AG08396 (cell line): ENCODE results near the gene MPDZ.
A peak's percentile ranks its signal among the peaks of the same experiment; 100 is the strongest.

Source experiments
- DNase-seq: peaks from one replicate; pipeline ENCODE4 v3.0.0; 2012; ENCODE audit warnings: low spot score, mixed read lengths

Gene MPDZ

DNA sequence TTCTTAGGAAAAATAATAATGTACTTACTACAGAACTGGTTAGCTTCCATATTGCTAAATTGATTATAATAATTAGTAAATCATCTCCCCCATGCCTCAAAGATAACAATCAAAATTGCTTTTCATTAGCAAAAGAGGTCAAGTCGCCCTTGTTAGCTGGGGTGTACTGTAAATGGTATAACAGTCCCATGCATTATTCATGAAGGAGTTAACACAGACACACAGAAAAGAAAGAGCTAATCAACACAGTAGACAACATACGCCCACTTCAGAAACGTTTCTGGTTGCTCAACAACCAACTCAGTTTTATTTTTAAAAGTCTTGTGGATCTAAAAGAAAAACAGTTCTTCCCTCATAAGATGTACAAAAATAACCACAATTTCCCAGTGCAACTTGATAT, 100.2 kb downstream of the MPDZ start:
- DNase-seq: no peak

DNA sequence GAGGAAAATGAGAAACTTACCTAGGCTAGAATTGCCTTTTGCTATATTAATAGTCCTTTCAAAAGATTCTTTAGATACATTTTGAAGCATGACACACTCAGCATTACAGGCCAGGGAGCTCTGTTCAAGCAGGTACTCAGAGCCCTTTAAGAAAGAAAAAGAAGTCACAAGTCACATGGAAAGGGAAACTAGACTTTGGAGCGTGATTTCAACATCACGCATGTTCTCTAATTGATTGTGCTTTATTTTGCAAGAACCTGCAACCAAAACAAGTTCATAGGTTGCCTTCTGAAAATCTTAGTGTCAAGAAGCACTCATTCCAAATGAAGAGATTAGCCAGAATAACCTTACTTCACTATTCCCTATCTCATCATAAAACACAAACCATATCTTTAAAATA, 103.8 kb downstream of the MPDZ start:
- no peak for DNase-seq

DNA sequence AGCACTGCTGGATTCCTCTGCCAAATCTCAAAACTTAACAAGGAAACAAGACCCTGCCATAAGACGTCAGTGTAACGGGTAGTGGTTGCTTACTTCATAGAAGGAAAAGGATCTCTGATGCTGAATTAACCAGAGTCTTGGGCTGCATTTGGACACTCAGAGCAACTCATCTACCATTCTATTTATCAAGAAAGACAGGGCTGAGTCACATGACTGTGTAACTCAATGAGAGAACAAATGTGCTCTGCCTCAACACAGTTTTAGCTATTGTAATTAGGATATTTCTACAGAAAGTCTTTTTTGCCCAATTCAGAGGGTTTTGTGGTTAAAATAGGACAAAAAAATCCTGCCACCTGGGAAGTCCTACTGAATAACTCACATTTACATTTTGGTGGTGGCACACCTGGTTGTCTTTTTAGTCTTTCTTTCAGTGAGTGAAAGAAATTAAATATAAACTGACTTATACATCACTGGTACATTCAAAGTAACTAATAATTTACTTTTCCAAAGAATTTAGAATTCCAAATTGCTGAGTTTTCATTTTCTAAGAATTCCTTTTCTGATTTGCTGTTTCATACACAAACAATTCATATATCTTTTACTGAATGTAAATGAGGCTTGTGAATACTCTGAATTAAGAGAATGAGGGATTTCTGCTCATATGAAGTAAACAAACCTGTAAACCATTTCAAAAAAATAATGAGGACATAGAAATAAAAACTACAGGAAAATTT, 104.4 kb downstream of the MPDZ start:
- no peak for DNase-seq

- DNase-seq: no peak
Observed at GRCh38 chr9:13173553-13173952, 105.9 kb downstream of the MPDZ start.

GRCh38 chr9:13171261-13171660, 108.2 kb downstream of the MPDZ start:
- DNase-seq: no peak

DNA sequence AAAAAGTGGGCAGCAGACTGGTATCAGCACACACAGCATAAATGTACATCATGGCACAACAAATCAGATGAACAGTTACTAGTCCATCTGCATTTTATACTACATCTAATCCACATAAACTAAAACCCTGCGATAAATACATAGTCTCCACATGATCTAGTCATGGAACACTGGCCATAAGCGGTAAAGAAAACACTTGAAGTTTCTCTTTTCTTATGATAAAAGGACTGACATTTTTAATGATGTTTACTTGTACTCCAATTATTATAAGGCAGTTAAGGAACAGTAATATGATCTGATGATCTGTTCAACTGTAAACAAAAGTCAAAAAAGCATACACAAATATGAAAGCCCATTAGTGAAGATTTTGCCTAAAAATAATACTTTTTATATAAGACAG, 112.5 kb downstream of the MPDZ start:
- no peak for DNase-seq

DNA sequence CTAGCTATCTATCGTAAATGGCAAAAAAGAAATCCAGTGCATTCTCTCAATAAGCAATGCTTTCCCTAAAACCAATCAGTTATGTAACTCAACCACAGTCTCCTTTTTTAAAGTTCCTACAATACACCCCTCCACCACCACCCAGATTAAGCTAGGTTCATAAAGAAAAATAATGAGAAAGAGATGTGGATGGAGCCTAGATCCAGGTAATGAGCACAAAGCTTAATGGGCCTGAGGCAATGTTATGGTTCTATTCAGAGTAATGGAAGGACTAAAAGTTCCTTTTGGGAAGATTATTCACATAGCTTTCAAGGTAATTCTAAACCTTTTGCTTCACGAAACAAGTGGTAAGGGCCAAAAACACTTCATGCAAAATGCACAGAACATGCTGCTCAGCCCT, 113.5 kb downstream of the MPDZ start:
- DNase-seq: no peak

- DNase-seq: no peak
Observed at GRCh38 chr9:13165236-13165945, 114.1 kb downstream of the MPDZ start.

GRCh38 chr9:13163946-13164345, 115.5 kb downstream of the MPDZ start:
- DNase-seq: no peak

- no peak for DNase-seq
Observed at GRCh38 chr9:13163287-13163686, 116.2 kb downstream of the MPDZ start.

DNA sequence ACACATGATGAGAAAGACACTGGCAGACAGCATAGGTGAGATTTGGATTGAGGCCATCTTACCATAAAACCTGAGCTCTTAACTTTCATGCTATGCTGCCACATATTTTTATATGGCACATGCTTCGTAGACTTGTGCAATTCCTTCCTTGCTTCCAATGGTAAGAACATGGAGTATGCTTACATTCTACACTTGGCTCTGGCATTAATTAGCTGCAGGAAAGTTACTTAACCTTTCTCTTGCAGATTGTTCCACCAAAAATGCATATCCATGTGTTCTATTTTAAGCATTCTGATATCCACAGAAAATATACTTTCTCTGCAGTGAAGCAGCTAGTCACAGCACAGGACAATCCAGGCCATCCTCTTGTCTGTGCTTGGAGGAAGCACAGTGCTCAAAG, 119.4 kb downstream of the MPDZ start:
- DNase-seq: no peak

DNA sequence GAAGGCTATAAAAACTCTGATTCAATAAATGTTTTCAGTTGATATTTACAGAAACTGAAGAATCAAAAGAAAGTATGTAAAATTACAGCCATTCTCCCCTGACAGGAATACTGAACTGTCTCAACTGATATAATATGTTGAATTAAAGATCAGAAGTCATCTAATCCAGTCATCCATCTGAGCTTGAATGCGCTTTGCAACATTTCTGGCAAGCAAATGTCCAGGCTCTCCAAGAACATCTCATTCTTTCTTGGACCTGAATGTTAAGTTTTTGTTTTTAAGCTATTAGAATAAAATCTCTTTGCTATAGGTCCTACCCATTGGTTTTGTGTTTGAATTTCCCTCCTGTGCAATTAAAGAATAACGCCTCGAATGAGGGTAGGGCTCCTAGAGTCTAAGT, 120.5 kb downstream of the MPDZ start:
- DNase-seq: no peak

- no peak for DNase-seq
Observed at GRCh38 chr9:13151489-13151888, 128.0 kb downstream of the MPDZ start.

DNA sequence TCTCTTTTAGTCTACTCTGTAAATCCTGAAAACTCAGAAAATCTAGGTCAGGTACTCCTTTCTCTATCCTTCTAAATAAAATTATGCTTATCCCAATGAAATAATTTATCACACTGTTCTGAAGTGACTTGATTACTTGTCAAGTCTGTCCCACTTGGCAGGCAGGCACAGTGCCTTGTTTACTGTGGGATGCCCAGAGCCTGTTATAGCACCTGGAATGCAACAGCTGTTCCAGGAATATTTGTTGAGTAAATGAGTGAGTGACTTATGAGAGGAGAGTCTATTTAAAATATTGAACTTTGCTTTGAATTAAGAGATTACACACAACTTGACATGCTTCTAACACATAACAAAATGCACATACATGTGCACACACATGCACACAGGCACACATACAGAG, 130.0 kb downstream of the MPDZ start:
- no peak for DNase-seq

DNA sequence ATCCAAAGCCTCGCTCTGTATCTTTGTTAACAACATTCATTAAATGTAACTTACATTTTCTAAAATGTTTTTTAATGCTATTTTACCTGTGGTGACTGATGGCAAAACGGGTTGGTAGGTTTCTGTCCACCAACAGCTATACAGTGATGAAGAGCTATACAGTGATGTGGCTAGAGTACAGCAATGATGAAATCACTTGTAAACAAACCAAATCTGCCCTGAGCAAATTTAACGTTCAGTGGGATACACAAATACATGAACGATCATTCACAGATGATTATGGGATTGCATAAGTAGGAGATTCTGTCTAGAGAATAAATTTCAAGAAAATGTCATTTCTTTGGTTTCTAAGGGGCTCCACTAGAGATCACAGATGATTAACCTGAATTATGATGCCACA, 132.7 kb downstream of the MPDZ start:
- no peak for DNase-seq

DNA sequence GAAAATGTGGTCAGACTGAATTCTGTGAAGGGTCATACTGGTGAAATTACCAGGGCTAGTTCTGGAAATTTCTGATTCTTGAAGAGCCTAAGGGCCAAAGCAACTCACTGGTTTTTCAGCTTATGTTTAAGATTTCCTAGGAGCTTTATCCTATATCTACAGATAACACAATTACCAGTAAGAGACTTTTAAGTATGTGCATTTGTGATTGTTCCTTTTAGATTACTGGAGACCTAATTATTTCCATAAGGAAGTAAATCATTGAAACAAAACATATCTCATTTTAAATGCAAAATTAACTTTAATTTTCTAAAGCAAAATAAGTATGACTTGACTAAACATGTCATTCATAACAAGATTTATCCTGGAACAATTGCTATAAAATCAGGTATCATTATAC, 134.2 kb downstream of the MPDZ start:
- DNase-seq: no peak

DNA sequence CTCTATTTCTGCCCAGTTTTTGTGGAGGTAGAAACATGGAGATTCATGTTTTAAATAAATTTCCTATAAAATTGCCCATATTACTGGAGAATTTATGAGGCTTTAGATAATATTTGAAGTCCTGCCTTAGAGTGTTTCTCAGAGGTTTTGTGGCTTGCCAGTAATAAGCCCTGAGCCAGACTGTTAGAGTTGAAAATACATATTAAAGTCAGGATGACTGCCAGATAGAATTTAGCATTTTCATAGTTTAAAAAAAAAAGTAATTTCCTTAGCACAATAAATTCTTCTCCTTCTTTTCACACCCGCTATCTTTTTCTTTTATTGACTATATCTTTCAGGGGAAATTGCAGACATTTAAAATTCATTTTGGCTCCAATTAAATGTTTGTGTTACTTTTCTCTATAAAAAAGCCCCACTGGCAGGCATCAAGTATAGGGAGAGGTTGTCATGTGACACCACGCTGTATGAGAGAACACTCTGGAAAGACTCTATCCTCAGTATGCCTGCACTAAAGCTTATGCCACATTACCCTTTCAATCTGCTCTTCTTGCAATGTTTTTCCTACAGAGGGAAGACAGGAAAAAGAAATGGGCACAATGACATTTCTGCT, 135.2 kb downstream of the MPDZ start:
- no peak for DNase-seq

GRCh38 chr9:13143281-13143680, 136.2 kb downstream of the MPDZ start:
- no peak for DNase-seq

DNA sequence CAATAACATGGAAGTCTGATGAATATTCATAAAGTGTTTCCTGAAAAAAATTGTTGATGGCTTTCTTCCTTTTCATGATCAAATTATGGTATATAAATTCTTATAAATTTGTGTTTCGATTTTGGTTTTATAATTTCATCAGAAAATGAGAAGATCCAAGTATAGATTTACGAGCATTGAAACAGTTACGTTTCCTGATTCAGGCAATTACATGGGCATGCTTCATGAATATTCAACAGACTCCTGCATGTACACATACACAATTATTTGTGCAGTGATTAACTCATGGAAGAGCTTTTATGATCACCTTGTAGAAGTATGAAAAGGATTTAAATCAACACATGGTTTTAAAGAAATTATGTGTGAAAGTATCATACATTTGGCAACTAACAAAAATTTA, 136.7 kb downstream of the MPDZ start:
- DNase-seq: no peak

DNA sequence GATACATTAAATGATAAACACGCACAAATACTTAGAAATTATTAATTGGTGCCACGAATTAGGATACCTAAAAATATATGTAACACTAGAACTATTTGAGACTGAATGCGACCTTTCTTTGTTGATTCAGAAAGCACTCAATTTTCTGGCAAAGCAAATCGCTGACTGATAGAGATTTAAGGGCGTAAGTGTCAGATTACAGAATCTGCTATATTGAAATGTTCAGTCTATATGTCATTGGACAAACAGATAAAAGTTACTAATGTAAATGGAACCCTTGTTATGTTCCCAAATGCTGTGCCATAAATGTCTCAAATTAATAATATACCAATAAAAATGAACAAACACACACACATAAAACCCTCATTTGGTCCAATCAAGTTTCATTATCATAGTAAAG, 137.9 kb downstream of the MPDZ start:
- DNase-seq: no peak

DNA sequence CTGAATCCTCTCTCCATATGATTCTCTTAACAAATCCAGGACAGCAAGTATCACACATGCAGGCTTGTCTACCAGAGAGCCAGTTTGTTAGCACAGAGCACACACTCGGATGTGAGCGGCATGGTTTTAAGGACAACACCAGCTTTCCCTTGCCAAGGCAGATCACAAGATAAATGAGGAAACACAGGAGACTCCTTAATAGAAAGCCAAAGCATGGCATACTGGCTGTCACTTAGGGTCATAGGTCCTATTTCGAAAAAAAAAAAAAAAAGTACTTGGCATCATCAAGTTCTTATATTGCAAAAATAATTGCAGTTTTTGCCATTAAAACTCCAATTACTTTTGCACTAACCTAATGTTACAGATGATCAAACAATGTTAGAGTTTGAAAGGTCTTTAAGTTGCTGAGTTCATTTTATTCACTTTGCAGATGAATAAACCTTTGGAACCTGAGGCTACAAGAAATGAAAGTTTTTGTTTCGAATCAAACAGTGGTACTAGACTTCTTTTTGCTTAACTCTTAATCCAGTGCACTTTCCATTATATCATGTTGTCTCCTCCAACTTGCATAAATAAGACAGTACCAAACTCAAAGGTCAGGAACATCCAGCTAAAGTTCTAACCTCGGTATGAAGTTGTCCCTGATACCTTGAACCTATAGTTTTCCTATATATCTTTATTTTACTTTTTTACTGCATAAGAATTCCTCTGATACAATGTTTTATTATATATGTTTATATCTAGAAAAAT, 138.5 kb downstream of the MPDZ start:
- no peak for DNase-seq

- peak; percentile 53 for DNase-seq
Observed at GRCh38 chr9:13139641-13140171, 139.8 kb downstream of the MPDZ start.

DNA sequence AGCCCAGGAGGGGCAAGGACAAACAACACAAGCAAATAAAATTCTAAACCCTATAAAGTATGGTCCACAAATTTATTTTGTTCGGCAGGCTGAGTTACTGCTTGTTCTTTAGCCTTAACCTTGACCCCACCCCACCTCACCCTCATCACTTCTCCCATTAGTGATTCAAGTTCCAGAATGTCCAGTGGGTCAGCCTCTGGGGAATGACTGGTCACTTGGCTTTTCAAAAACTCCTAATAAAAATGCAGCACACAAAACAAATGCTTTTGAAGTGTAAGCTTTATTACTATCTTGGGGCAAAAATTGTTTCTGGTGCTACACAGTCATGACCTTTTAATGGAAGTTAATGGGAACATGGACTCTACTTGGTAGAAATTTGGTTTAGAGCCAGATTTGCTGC, 142.1 kb downstream of the MPDZ start:
- no peak for DNase-seq
